CD4-positive, alpha-beta T cell treated with Interferon gamma for 1 hour (primary cell): ENCODE results near the gene FIBCD1.
"Not testable (repeated sequence)": the region's sequence is repeated elsewhere in the genome, so short reads cannot be mapped to it uniquely, and the experiment has no call there.

Experiments
- DNase-seq: peaks from one replicate; pipeline ENCODE4 v3.0.0-alpha.2; 2020

Gene FIBCD1

DNA sequence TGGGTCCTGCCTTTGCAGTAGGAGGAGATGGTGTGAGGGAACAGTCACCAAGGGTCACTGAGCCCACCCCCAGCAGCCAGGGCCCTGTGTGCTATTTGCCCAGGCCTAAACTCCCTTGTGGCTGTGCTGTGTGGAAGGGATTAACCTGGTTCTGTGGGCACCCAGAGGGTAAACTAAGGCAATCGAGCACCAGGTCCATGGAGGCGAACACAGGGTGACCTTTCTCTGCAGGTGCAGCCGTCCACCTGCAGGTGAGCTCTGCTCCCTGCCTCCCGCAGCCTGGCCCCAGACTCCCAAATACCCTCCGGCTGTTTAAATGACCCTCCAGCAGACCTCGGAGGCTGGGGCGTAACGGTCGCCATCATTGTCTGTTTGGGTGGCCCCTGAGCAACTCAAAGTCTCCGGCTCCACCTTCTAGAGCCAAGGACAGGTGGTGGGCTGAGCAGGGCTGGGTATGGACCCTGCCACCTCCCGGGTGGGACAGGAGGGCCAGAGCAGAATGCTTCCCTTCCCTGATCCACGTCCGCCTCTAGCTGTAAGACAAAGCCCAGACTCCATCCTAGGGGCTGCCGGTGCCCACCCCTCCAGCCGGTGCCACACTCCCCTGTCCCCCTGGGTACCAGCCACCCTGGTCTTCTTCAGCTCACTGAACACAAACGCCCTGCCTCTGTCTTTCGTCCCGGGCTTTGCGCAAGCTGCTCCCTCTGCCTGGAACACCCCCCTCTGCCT, 34.1 kb upstream of the FIBCD1 start:
- no peak for DNase-seq

DNA sequence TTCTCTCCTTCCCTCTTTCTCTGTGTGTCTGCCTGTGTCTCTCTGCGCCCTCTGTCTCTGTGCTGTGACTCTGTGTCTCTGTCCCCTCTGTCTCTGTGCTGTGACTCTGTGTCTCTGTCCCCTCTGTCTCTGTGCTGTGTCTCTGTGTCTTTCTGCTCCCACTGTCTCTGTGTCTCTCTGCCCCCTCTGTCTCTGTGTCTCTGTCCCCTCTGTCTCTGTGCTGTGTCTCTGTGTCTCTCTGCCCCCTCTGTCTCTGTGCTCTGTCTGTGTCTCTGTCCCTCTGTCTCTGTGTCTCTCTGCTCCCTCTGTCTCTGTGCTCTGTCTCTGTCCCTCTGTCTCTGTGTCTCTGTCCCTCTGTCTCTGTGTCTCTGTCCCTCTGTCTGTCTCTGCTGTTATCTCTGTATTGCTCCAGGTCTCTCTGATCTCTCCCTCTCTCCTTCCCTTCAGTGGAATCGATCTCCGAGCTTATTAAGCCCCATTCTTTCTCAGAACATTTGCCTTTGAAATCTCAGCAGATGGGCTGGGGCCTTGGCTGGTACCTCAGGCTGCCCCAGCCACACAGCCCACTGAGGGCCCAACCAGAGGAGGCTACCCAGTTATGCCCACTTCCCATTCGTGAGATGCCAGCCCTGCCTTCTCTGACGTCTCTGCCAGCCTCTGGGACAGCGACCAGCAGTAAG, 33.4 kb upstream of the FIBCD1 start:
- no peak for DNase-seq

DNA sequence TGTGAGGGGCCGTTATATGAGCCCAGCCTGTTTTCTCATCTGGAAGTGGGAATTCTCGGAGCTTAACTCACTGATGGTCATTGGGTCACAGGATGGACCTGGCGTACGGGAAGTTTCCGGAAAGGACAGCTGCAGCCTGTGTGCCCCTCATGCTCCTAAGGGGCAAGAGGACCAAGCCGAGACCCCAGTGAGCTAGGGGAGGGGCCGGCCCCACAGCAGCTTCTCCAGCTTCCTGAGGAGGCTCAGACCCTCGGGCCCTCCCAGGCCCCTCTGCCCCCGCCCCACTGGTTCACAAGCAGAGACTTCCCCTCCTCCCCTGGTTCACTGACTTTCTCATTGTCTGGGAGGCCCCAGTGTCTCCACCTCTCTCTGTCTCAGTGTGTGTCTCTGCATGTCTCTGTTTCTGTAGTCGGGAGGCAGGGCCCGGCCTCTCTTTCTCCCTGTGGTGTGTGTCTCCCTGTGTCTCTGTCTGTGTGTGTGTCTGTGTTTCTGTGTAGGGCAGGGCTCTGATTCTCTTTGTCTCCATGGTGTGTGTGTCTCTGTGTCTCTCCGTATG, 32.3 kb upstream of the FIBCD1 start:
- DNase-seq: no peak

DNA sequence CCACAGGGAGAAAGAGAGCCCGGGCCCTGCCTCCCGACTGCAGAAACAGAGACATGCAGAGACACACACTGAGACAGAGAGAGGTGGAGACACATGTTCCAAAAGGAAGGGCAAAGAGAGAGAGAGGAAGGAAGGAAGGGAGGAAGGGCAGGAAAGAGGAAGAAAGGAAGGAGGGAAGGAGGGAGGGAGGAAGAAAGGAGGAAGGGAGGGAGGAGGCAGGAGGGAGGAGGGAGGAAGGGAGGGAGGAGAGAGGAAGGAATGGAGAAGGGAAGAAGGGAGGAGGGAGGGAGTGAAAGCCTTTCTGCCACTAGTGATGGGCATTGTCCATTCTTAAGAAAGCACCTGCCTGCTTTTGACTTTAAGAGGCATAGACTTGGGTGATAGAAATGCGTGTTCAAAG, 31.8 kb upstream of the FIBCD1 start:
- no peak for DNase-seq

DNA sequence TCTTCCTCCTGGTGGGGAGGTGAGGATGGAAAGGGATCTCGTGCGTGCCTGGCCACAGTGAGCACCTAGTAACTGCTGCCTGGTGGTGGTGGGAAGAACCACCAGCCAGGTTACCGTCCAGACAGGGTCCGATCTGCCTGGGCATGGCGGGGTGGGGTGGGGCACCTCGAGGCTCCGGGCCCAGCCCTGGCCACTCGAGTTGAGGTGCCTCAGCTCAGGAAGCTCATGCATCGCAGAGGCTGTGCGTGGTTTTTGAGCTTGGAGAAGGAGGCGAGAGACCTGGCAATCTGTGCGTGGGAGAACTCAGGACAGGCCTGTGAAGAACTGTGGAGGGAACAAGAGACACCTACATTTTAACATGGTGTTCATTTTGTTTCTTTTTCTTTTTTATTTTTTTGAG, 31.0 kb upstream of the FIBCD1 start:
- DNase-seq: no peak

GRCh38 chr9:130965680-130966079, 26.6 kb upstream of the FIBCD1 start:
- DNase-seq: no peak

DNA sequence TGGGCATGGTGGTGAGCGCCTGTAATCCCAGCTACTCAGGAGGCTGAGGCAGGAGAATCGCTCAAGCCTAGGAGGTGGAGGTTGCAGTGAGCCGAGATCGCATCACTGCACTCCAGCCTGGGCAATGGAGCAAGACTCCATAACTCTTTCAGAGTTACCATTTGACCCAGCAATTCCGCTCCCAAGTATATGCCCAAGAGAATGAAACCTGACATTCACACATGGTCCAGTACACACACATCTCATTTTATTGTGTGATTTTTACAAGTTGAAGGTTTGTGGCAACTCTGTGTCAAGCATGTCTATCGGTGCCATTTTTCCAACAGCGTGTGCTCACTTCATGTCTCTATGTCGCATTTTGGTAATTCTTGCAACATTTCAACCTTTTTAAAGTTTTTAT, 24.9 kb upstream of the FIBCD1 start:
- no peak for DNase-seq

DNA sequence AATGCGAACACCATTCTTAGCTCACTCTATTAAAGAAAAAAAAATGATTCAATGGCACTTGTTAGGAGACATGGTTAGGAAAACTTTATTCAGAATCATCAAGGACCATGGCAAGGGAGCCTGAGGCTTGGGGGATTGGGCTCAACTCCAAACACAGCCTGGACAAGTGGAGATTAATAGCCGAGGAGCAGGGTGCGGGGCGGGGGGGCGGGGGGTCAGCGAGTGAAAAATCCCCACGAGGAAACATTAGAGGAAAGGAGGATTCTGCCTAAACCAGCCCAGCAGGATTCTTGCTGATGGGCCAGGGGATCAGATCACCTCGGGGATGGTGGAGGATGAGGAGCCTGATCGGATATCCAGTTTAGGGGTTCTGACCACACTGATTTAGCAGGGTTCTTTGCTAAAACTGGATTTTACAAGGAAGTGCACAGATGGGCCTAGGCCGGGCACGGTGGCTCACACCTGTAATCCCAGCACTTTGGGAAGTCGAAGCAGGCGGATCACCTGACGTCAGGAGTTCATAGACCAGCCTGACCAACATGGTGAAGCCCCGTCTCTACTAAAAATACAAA, 24.4 kb upstream of the FIBCD1 start:
- no peak for DNase-seq

DNA sequence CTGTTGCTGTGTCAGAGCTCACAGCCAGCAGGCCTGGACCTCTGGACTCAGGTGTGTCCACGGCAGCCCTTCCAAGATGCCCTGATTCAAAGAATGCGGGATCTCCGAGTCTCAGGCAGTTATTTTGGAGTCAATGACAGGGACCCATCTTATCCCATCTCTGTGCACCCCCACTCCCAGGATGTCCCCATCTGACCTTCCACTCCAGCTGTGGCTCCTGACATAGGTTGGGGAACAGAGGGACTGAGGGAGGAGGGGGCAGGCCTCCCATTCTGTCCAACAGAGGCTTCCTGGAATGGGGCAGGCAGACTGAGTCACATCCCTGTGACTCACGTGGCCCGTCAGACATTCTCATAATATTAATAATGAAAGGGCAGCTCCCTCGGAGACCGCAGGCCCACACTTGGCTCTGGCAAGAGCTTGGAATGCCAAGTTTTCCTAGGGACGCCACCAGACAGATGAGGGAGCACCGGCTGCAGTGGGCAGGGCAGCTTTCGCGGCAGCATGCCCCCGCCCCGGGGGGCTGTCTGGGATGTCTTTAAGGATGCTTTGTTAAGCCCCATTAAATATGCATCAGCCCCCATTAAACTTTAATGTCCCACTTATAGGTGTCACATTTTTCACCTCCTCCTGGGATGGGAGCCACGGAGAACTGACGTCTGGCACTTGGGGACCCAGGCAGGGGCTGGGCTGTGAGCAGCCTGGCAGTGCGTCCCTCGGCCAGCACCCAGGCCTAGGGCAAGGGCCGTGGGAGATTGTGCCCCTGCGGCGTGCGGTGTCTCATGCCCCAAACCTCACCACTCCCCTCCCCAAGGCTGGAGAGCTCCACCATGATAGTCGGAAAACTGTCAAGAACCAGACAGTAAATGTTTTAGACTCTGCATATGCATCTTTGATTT, 23.6 kb upstream of the FIBCD1 start:
- DNase-seq: no peak

DNA sequence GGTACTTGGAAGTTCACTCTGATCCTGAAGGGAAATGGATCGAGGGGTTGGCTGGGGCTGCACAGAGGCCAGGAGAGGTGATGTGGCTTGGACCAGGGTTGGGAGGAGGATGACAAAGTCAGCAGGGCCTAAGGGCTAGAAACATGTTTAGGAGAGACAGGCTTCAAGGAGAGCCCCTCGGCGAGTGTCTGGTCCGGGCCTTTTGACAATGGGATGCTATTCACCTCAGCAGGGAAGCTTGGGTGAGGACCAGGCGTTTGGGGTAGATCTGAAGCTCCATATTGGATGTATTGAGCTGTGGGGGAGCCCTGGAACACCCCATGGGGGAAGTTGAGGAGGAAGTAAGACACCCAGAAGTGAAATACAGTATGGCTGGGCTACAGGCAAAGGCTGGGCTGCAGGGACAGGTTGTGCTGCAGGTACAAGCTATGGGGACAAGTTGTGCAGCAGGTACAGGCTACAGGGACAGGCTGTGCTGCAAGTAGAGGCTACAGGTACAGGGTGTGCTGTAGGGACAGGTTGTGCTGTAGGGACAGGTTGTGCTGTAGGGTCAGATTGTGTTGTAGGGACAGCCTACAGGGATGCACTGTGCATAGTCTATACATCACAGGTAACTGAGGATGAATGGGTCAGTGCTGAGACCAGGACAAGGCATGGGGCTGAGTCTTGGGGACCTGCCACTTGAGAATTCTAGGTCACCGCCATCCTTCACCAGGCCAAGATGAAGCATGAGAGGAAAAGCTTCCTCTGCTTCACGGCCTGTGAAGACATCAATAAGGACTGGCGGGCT, 22.7 kb upstream of the FIBCD1 start:
- DNase-seq: no peak

DNA sequence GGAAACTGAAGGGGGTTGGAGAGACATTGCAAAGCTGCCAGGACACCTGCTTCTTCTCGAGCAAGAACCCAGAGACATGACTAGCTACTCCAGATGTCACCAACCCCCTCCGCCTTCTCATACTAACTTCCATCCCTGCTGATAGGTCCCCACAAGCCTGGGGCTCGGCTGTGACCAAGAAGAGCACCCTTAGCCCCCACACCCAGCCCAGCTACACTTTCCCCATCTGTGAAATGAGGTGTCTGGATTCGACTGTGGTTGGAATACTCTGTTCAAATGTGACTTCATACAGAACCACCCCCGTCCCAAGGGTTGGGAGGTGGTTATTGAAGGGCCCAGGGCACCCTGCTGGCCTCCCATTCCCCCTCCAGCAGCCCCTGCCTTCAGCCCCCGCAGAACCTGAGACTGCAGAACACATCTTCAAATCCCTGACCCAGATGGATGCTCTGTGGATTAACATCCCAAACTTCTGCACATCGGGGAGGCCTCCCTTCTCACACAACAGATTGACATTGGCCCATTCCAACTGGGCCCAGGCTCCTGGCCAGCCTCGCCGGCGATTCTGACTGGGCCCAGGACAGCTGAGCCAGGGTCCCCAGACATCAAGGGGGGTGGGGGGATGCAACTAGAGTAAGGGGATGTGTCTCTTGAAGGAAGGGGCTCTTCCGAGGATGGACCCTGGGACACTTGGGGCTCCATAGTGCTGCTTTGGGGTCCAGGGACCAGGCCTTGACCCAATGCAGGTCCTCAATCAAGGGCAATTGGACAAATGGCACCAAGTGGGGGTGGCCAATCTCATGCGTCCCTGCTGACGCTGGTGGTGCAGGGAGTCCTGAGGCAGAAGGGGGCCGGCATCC, 21.7 kb upstream of the FIBCD1 start:
- no peak for DNase-seq

DNA sequence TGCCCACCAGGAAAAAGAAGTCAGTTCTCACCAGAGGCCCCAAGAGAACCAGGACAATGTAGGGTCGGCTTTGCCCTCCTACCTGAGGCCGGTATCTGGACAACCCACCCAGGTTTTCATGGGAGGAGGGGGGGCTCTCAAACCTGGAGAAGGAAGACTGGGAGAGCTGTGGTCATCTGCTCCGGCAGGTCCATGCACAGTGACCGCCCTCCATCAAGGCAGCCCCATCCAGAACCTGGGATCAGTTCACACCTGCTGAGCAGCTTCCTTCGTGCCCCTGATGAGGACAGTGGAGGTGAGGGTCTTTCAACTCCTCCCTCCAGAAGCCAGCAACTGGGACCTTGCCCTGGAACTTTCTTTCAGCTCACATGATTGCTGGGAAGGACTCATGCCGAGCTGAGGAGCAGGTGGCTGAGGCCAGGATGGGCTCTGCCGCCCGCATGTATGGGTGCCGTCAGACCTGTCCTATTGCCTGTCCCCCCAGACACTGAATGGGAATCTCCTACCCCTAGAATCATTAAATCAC, 20.8 kb upstream of the FIBCD1 start:
- DNase-seq: no peak

DNA sequence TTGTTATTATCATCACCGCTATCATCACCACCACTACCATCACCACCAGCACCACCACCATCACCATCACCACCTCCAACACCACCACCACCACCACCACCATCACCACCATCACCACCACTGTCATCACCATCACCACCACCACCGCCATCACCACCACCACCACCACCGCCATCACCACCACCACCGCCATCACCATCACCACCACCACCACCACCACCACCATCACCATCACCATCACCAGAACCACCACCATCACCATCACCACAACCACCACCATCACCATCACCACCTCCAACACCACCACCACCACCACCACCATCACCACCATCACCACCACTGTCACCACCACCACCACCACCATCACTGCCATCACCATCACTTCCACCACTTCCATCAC, 19.5 kb upstream of the FIBCD1 start:
- DNase-seq: not testable (repeated sequence)

DNA sequence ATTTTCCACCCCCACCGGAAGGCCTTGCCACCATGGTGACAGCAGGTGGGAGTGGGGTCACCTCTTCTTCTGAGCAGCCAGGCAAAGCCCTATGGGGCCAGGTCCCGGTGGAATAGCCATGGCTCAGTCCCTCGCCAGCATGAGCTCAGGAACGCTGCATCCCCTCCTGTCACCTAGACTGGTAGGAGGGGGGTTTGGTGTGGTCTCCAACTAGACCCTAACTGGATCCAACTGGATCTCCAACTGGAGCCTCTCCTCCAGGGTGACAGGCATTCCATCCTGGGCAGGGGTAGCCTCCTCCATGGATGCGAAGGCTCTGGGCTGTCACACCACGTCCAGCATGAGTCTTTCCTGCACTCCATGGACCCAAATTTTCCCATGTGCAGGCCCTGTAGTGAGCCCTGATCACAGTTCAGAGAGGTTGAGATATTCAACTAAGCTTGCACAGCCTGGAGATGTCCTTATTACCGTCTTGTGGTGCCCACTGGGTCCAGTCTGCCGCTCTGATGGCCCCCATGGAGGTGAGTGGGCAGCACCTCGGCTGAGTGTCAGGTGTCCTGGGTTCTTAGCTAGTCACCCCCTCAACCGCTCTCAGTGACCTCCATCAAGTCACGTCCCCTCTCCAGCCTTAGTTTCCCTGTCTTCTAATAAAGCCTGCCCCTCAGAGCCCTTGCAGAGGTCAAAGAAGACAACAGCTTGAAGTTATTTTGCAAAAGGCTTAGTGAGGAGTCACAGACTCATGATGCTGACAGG, 18.6 kb upstream of the FIBCD1 start:
- DNase-seq: no peak

DNA sequence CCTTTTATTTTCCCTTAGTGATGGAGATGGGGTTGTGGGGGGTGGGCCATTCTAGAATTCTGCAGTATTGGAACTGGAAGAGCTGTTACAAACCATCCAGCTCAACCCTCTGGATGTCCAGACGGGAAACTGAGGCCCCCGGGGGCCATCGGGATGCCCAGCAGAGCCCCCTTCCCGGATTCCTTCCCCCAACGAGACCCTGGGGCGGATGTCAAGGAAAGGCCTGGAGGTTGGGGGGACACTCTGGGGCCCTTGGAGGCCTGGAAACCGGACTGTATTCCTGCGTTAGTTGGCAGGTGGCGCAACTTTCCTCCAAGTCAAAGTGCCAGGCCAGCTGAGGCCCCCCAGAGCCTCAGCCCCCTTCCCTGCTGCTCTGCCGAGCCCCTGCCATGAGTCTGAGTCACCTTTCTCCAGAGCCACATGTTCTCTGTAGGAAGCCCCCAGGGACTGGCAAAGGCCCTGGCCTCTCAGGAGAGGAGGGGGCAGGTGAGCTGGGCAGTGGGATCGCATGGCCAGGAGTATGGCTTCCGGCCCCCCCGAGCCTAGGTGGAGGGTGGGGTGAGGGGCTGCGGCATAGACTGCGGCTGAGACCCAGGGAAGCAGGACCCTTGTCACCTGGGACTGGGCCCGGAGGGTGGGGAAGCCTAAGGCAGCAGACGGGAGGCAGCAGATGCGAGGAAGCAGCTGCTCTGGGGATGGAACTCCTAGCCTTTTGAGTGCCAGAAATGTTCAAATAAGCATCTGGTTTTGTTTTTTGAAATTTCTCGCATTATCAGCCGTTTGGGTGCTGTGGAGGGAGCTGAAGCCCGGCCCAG, 17.8 kb upstream of the FIBCD1 start:
- DNase-seq: no peak

DNA sequence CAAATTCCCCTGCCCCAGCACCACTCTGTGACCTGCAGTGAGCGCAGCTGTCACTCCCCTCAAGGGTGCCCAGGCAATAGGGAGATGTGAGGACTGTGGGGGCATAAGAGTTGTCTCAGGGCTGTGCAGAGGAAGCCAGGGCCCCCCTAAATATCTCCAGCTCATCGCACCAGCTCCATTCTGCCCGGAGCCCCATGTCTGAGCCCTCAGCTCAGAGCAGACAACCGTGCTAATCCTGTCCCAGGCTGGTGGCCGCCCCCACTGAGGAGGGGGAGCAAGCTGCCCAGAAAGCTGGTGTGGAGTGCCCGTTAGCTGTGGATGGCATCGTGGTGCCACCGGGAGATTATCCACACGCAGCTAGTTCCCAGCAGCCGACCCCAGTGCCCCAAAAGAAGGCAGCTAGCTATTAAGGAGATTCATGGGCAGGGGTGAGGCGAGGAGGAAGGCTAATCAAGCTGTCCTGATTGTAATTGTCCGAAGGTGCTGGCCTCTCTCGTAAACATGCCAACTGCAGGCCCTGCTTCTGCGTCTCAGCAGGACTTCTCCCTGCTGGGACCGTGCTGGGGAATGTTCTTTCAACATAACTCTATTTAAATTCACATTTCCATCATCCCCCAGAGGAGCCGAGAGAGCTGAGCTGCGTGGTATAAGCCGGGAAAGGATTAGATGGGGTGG, 17.0 kb upstream of the FIBCD1 start:
- no peak for DNase-seq

- not testable (repeated sequence) for DNase-seq
These were observed 15.9 kb upstream of the FIBCD1 start for GRCh38 chr9:130954925-130955324.

GRCh38 chr9:130954317-130954716, 15.3 kb upstream of the FIBCD1 start:
- DNase-seq: no peak
